ENCODE measurements around the gene NFASC.

Gene NFASC

GRCh38 chr1:204891860-204892259 lies 21.2 kb downstream of the NFASC start:
- DNase-seq, result no peak

DNA sequence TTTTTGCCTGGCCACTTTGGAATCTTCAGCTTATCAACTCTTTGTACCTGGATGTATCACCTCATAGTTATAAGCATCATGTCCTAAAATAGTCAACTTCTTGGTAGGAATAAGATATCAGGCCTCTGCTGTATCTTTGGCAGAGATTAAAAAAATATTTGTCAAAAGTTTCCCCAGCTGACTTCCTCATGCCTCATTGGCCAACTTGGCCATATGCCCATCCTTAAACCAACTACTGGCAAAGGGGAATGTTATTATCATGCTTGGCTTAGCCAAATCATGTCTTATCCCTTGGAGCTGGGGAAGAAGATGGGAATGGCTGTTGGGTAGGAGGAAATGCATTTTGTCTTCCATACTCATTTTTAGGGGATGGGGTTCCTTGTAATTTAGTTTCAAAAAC lies 23.4 kb downstream of the NFASC start:
- DNase-seq, result no peak

DNA sequence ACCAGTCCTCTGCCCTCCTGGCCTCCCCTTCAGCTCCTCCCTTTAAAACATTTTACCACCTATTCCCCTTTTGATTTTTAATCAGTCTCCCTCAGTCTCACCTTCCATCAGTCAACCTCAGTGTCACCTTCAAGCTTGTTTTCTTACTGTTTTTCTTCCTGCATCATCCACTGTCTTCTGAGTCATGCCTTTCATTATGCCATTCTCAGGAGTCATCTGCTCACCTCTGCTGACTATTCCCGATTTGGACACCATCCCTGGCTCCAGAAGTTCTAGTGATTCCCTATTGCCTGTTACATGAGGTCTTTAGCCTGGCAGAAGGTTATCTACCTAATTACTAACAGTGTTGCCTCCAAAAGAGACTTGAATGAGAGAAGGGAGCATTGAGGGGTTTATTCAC lies 23.9 kb downstream of the NFASC start:
- no peak for DNase-seq

GRCh38 chr1:204896023-204896422 lies 25.4 kb downstream of the NFASC start:
- DNase-seq, result no peak

DNA sequence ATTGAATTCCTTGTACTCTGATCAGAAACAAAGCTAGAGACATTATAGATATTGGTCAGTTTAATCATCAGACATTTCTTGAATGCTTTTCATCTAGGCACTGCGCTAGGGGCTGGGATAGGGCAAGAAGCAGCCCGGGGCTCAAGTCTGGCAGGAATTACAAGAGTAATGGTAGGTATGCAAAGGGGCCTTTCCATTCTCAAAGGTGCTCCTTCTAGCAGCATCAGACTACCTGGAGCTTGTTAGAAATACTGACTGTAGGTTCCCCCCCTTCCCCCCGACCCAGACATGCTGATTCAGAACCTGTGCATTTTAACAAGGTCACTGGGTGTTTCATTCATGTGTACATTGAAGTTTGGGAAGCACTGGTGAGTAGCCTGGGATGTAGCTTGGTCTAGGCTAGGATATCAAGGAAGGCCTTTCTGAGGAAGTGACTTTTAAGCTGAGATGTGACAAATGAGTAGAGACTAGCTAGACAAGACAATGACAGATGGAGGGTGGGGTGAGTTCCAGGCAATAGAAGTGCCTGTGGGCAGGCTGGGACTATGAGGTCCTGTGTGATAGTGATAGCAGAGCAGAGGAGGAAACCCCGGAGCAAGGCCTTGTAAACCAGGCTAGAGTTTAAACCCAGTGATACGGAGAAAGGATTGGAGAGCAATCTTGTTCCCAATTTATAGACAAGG lies 26.3 kb downstream of the NFASC start:
- no peak for DNase-seq

- no peak for DNase-seq
These were observed 30.1 kb downstream of the NFASC start for GRCh38 chr1:204900721-204901120.

GRCh38 chr1:204902671-204903070 lies 32.0 kb downstream of the NFASC start:
- DNase-seq, result no peak

DNA sequence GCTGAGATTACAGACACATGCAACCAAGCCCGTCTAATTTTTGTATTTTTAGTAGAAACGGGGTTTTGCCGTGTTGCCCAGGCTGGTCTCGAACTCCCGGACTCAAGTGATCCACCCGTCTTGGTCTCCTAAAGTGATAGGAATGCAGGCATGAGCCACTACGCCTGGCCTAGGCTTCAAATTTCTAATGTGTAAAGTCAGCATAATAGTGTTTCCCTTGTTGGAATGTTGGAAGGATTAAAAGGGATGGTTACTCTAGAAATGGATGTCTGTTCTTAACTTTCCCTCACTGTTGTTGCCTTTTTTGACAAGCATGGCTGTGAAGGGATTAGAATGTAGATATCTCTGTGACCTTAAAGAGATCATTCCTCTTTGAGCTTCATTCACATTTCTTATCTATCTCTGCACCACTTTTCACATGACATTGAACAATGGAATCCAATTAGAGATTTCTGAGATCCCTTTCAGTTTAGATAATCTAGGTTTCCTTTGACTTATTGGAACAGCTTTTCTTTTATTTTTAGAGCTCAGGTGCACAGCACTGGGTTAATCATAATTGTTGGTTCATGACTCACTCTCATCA lies 33.7 kb downstream of the NFASC start:
- no peak for DNase-seq

GRCh38 chr1:204909109-204909508 lies 38.4 kb downstream of the NFASC start:
- no peak for DNase-seq

GRCh38 chr1:204915861-204916495 lies 45.3 kb downstream of the NFASC start:
- no peak for DNase-seq

- DNase-seq, result no peak
These were observed 47.1 kb downstream of the NFASC start for GRCh38 chr1:204917802-204918201.

DNA sequence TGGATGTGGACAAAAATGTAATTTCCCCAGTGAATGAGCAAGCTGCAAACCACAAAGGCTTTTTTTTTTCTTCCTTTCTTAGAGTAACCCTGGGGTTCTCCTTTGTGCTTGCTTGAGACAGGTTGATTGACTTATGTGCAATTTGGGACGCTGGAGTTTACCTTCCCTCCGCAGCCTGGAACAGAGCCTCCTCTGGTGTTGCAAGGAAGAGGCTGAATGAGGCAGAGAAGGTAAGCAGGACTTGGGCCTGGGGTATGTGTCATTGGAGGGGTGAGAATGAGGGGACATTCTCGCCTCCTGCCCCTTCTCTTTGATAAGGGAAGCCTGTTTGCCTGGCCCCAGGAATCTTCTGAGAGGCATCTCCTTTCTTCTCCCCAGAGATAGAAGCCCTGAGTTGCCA lies 49.8 kb downstream of the NFASC start:
- DNase-seq, result no peak

DNA sequence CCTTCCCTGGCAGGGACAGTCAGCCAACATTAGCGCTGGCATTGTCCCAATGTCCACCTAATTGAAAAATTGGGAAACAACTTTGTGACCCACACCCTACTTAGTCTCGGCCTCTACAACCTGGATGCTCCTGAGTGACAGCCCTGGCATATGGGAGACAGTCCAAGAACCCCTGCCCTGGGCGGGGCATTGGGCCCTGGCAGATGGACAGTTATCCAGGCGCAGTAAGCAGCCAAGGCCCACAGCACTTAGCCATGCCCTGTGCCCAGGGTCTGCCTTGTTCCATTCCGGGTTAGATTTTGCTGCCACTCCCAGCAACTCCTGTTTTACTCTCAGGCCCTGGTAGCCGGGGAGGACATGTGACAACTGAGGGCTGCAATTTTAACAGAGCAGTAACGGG lies 50.3 kb downstream of the NFASC start:
- no peak for DNase-seq

DNA sequence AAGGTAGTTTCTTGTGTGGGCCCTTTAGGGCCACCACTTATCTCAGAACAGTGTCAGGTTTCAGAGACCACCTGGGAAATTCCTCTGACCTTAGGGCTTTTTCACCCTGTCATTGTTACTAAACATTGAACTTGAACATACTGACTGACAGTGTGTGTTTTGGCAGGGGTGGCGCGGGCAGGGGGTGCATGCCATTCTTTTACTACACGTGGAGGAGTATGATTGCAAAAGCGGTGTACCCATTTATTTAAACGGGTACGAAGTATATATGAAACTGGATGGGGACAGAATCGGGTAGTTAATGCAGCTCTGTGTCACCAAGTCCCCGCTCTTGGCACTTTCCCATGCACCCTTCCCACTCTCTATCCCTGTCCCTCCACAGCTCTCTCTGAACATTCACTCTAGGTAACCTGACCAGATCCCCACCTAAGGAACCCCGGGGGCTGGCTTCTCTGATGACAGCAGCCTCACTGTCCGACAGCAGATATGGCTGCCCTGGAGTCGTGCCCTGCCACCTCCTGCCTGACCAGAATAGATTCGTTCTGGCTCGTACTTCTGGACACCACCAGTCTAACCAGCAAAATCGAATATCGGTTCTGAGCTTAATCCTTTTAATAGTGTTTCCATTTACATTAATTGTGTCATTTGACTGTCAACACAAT lies 51.3 kb downstream of the NFASC start:
- DNase-seq, result no peak

DNA sequence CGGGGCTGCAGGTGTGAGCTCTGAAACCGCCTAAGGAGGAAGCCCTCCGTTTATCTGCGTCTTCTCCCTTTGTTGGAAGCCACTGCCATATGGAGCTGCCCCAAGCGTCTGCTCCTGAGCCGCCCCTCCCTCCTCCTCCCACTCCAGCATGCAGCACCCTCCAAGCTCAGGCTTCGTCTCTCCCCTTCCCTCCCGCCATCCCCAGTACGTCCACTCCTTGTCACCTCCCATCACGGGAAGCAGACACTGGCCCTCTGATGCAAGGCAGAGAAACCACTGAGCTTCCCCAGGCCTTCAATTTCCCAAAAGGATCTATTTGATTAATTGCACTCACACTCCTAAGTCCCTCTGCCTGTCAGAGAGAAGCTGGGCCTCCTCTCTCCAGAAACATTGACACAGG lies 52.5 kb downstream of the NFASC start:
- DNase-seq, result no peak

DNA sequence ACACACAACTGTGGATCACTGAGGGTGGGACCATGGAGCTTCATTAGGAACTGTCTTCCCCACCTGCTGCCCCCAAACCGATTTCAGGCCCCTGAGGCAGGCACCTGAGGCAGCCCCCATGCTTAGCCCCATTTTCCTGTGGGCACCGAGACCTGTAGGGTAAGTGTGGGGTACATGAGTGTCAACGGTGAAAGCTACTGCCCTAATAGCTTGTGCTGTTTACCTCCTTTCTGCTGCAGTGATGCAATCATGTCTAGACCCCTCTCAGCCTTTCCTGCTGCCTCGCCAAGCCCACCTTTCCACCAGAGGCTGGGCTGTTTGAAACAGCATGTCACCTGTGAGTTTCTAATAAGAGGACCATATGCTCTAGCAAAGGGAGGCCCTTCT lies 53.0 kb downstream of the NFASC start:
- no peak for DNase-seq

GRCh38 chr1:204924013-204924759 lies 53.5 kb downstream of the NFASC start:
- DNase-seq, result no peak

GRCh38 chr1:204925701-204926100 lies 55.0 kb downstream of the NFASC start:
- DNase-seq, result no peak

DNA sequence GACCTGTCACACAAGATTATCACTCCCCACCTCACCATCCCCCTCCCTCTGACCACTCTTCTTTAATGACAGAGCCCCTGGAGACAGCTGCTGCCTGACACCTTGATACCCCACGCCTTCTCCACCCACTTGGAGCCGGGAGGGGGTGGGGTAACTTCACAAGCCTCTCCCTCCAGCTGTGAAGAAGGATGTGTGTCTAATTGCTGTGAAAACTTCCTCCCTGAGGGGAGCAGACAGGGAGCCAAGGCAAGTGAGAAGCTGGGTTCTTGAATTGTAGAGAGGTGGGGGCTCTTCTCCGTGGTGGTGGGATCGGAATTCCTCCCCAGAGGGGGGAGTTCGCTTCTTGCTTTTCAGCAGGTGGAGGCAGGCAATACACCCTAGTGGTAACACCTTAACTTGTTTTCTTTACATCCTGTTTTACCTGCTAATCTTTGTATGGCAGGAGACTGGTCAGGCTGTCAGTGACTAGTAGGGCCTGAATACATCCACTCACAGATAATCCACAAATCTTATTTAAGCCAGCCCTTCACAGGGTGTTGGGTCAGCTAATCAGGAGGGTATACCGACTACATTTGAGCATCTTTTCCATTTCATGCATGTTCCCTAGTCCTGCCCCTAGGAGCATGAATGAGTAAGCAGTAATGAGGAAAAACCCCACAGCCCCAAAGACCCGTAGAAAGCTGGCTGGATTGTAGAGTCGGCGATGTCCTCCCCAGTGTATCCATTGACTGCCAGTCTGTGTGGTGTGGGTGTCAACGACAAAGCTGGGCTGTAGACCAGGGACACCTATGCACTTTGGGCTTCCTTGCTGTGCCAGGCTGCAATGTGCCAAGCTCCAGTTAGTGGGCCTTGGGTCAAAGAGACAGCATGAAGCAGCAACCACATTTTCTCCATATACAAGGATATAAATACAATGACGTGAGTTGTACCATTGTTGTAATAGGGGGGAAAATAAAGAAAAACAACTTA lies 57.3 kb downstream of the NFASC start:
- no peak for DNase-seq

DNA sequence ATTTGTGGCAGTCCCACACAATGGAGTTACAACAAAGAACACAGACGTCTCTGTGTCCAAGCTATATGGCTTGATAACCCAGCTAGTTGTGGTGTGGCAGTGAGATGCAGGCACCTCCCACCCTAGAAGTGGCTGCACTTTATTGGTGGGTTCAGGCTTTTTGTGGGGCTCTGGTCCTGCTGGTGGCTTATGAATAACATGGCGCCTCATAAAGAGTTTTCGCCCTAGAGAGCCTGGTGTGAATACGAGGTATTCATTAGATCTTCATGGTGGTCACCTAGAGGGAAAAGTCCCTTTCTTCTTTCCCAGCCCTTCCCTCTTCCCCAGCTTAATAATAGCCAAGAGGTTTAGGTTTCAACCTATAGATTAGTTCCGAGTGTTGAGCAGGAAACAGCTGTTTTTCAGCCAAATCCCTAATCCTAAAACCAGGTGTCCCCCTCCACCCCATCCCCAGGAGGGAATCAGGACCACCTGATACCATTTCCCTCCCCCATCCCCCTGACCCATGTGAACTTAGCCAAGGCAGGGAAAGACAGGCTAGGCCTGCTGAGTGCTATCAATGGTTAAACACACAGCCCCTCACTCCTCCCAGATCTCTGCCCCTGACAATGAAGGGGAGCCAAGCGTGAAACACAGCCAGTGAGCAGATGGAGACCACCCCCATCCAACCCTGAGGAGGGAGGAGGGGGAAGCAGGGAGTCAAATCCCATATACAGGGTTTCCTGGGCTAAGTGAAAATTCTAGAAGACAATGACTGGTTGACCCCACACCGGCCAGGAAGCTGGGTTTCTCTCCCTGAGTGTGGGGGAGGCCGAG lies 58.2 kb downstream of the NFASC start:
- DNase-seq, result no peak

DNA sequence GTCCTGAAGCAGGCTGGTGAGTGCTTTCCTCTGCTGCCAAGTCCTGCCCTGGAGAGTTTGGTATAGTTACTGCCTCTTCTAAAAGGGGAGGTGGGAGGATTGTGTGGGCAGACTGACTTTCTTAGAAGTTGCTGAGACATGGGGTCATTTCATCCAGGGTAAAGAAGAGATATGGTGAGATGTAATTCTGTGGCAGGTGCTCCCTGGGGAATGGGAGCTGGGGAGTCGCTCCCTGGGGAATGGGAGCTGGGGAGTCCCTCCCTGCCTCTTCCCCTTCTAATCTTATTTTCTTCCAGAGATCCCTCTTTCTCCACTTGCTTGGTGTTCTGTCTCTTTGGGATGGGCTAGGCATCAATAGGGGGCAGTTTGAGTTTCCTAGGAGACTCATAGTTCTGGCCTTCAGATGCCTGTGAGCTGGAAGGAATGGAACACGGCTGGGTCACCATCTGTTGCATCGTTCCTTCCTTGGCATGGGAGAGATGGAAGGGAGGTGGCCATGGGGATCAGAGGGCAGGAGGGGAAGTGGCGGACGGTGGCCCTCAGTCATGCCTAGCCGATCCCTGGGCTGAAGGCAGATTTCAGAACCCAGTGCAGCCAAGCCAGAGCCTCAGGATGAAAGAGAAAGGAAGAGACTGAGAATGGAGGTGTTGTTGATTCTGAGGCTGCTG lies 59.0 kb downstream of the NFASC start:
- no peak for DNase-seq
